Liver (tissue), 9 donors: Measurements from ENCODE around the gene RGS3. TPM values are rescaled to one million over a fixed set of nuclear protein-coding genes. Genes with fewer than 3 reads are reported as not detected.

ENCODE experiments used
- DNase-seq: peaks from one replicate; pipeline ENCODE4 v3.0.0-alpha.2; 2017; ENCODE audit warnings: low spot score
- H3K27ac ChIP-seq, 2 donors: one replicate each; pipeline ENCODE4 v1.7.0; 2013; ENCODE audit warnings: inconsistent platforms in 2 of 2, low read length in 2 of 2, control low read depth in 1 of 2, low read depth in 1 of 2, mild to moderate bottlenecking in 1 of 2
- H3K27me3 ChIP-seq, 4 donors: one replicate each; pipeline versions ENCODE4 v1.6.1 to v1.7.0; 2013; ENCODE audit warnings: low read length in 3 of 4, inconsistent platforms in 1 of 4, mild to moderate bottlenecking in 1 of 4, moderate library complexity in 1 of 4; ENCODE audit not compliant: control insufficient read depth in 4 of 4, insufficient read depth in 4 of 4
- H3K36me3 ChIP-seq, 4 donors: one replicate each; pipeline versions ENCODE4 v1.6.1 to v1.7.0; 2013; ENCODE audit warnings: low read length in 3 of 4, mild to moderate bottlenecking in 3 of 4, low read depth in 1 of 4, moderate library complexity in 1 of 4; ENCODE audit not compliant: control insufficient read depth in 4 of 4, insufficient read depth in 3 of 4
- H3K4me1 ChIP-seq, 4 donors: one replicate each; pipeline versions ENCODE4 v1.6.1 to v1.7.0; 2013; ENCODE audit warnings: low read length in 3 of 4, mild to moderate bottlenecking in 3 of 4, moderate library complexity in 1 of 4; ENCODE audit not compliant: control insufficient read depth in 4 of 4, insufficient read depth in 4 of 4
- H3K4me3 ChIP-seq, 3 donors: one replicate each; pipeline versions ENCODE4 v1.6.1 to v1.7.0; 2013; ENCODE audit warnings: low read length in 3 of 3, control low read depth in 1 of 3, low read depth in 1 of 3, mild to moderate bottlenecking in 1 of 3
- H3K9ac ChIP-seq, 2 donors: one replicate each; pipeline ENCODE4 v1.7.0; 2013; ENCODE audit warnings: low read length in 2 of 2, mild to moderate bottlenecking in 2 of 2, moderate library complexity in 2 of 2, control low read depth in 1 of 2, low read depth in 1 of 2
- H3K9me3 ChIP-seq, 4 donors: one replicate each; pipeline versions ENCODE4 v1.6.1 to v1.7.0; 2013; ENCODE audit warnings: low read length in 3 of 4; ENCODE audit not compliant: control insufficient read depth in 4 of 4
- EGR1 ChIP-seq, 2 donors: IDR thresholded peaks; 2 replicates each; pipeline ENCODE4 v1.6.1; 2016 to 2018; ENCODE audit warnings: antibody characterized with exemption in 2 of 2, low read depth in 2 of 2
- GABPA ChIP-seq, 2 donors: IDR thresholded peaks in 1 of 2; conservative IDR thresholded peaks in 1 of 2; 2 replicates each; pipeline ENCODE4 v1.6.1; 2016; ENCODE audit warnings: antibody characterized with exemption in 2 of 2, mild to moderate bottlenecking in 1 of 2, moderate library complexity in 1 of 2
- HNF4G ChIP-seq: IDR thresholded peaks from 2 replicates; pipeline ENCODE4 v1.6.1; 2016; ENCODE audit warnings: antibody characterized with exemption
- JUND ChIP-seq, 2 donors: IDR thresholded peaks; 2 replicates each; pipeline ENCODE4 v1.6.1; 2016; ENCODE audit warnings: antibody characterized with exemption in 2 of 2
- NR2F2 ChIP-seq: IDR thresholded peaks from 2 replicates; pipeline ENCODE4 v1.6.1; 2016; ENCODE audit warnings: antibody characterized with exemption
- RAD21 ChIP-seq, 2 donors: IDR thresholded peaks; 2 replicates each; pipeline ENCODE4 v1.6.1; 2016; ENCODE audit warnings: antibody characterized with exemption in 2 of 2, mild to moderate bottlenecking in 2 of 2
- RXRA ChIP-seq, 2 donors: IDR thresholded peaks; 2 replicates each; pipeline ENCODE4 v1.6.1; 2017 to 2018; ENCODE audit warnings: antibody characterized with exemption in 2 of 2, mild to moderate bottlenecking in 1 of 2
- SP1 ChIP-seq: IDR thresholded peaks from 2 replicates; pipeline ENCODE4 v1.6.1; 2018; ENCODE audit warnings: antibody characterized with exemption, mild to moderate bottlenecking
- TAF1 ChIP-seq: conservative IDR thresholded peaks from 2 replicates; pipeline ENCODE4 v1.6.1; 2016; ENCODE audit warnings: antibody characterized with exemption, mild to moderate bottlenecking
- YY1 ChIP-seq: IDR thresholded peaks from 2 replicates; pipeline ENCODE4 v1.6.1; 2016; ENCODE audit warnings: antibody characterized with exemption, mild to moderate bottlenecking
- WGBS: extraction: QIAGEN DNeasy Blood & Tissue Kit; methylation state at CpG from one replicate; pipeline ENCODE4 v1.1.7; 2013; 5-methylcytosine and 5-hydroxymethylcytosine counted together
- polyA plus RNA-seq, 2 donors: library from polyadenylated mRNA; stranded (reverse) in 1 of 2; unstranded in 1 of 2; fragments of 200-250 nt in 1 of 2; fragments of >200 nt in 1 of 2; fragmentation: Nextera tagmentation in 1 of 2; extraction: Ambion mirVana in 1 of 2; gene quantifications; one replicate each; pipeline versions ENCODE4 v1.2.1 to v1.2.3, GENCODE V29; 2013 to 2015
- total RNA-seq, 2 donors: library from RNA; depleted of rRNA; stranded (reverse); fragments of >200 nt; gene quantifications; one replicate each; pipeline ENCODE4 v1.2.3, GENCODE V29; 2014
- TF ChIP-seq, protein P1 (sequence below): IDR thresholded peaks from 2 replicates; pipeline ENCODE4 v1.6.1; 2016; ENCODE audit warnings: antibody characterized with exemption
- TF ChIP-seq, protein P2 (sequence below): IDR thresholded peaks from 2 replicates; pipeline ENCODE4 v1.6.1; 2016; ENCODE audit warnings: antibody characterized with exemption
- TF ChIP-seq, protein P3 (sequence below): fragments of 150-350 bp; IDR thresholded peaks from 2 replicates; pipeline ENCODE4 v1.5.1; 2017; ENCODE audit warnings: improper control_type of control experiment, low read depth, low read length; ENCODE audit not compliant: missing input control
- donor health status: healthy.
- donor health status: healthy.
- donor health status: healthy.
- donor health status: healthy.
- donor health status: healthy.

RGS3 gene
- total and polyA plus RNA-seq, 4 donors: 13.0 to 65.0 (median 28.3) TPM

DNA sequence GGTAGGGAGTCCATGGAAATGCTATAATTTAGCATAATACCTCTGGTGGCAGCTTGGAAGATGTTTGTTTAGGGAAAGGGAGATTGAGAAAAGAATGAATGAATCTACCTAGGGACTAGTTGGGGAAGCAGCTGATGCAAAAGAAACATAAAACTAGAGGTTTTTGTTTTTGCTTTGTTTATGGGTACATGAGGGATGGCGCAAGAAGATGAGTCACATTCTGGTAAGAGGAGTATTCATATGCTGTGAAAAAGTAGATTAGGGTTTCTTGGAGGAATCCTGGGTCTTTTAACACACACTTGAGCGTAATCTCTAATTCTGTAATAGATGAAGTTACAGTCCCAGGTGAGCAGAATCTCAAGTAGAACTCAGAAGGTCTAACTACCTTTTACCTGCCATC, 35.9 kb upstream of the RGS3 start:
- H3K4me3 ChIP-seq: no peak overlapping the region
- no peaks in the 10 kb centered on the region for H3K4me1 ChIP-seq
- H3K27me3 ChIP-seq: no peaks in the 10 kb centered on the region
- no peak for DNase-seq
- H3K9ac ChIP-seq: no peak overlapping the region
- H3K27ac ChIP-seq: no peak overlapping the region
- WGBS: 94% methylated on average over 2 of the region's 2 CpGs
- H3K9me3 ChIP-seq: no peaks in the 10 kb centered on the region
- TF ChIP-seq RAD21 (IDR thresholded peaks at IDR 0.05): no peak
- TF ChIP-seq, protein P1, sequence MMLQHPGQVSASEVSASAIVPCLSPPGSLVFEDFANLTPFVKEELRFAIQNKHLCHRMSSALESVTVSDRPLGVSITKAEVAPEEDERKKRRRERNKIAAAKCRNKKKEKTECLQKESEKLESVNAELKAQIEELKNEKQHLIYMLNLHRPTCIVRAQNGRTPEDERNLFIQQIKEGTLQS: no peak
- TF ChIP-seq TAF1: no peak
- no peak for TF ChIP-seq JUND (IDR thresholded peaks at IDR 0.05)
- TF ChIP-seq NR2F2: no peak
- no peak for TF ChIP-seq YY1
- TF ChIP-seq GABPA (IDR thresholded peaks at IDR 0.05 in 1 of 2, conservative IDR thresholded peaks at IDR 0.05 in 1 of 2): no peak
- TF ChIP-seq, protein P2, sequence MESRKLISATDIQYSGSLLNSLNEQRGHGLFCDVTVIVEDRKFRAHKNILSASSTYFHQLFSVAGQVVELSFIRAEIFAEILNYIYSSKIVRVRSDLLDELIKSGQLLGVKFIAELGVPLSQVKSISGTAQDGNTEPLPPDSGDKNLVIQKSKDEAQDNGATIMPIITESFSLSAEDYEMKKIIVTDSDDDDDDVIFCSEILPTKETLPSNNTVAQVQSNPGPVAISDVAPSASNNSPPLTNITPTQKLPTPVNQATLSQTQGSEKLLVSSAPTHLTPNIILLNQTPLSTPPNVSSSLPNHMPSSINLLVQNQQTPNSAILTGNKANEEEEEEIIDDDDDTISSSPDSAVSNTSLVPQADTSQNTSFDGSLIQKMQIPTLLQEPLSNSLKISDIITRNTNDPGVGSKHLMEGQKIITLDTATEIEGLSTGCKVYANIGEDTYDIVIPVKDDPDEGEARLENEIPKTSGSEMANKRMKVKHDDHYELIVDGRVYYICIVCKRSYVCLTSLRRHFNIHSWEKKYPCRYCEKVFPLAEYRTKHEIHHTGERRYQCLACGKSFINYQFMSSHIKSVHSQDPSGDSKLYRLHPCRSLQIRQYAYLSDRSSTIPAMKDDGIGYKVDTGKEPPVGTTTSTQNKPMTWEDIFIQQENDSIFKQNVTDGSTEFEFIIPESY: no peak
- TF ChIP-seq RXRA (IDR thresholded peaks at IDR 0.05): no peak
- no peak for TF ChIP-seq SP1
- no peak for TF ChIP-seq HNF4G
- H3K36me3 ChIP-seq: no peaks in the 10 kb centered on the region

DNA sequence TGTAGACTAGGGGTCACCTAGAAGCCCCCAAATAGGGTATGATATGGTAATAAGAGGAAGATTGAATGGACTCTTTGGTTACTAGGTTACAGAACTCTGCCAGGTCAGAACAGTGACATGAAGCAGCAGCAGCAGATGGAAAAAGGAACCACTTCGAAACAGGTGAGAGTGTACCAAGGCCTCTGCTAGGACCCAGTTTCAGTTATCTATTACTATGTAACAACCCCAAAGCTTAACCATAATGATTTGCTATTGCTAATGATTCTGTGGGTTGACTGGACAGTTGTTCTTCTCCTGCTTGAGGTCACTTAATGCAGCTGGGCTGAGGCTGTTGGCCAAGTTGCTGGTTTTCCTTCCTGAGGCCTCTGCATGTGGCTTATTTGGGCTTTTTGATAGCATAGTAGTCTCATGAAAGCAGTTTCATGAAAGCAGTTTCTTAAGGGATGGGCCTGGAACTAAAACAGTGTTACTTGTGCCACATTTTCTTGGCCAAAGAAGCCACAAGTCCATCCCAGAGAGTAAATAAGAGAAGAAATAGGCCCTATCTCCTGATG, 35.4 kb upstream of the RGS3 start:
- no peak overlapping the region for H3K9ac ChIP-seq
- H3K36me3 ChIP-seq: no peaks in the 10 kb centered on the region
- no peak overlapping the region for H3K4me3 ChIP-seq
- no peak for DNase-seq
- H3K27me3 ChIP-seq: no peaks in the 10 kb centered on the region
- 88% methylated on average over 1 of the region's 1 CpG for WGBS
- no peaks in the 10 kb centered on the region for H3K4me1 ChIP-seq
- H3K27ac ChIP-seq: no peak overlapping the region
- TF ChIP-seq, protein P3, sequence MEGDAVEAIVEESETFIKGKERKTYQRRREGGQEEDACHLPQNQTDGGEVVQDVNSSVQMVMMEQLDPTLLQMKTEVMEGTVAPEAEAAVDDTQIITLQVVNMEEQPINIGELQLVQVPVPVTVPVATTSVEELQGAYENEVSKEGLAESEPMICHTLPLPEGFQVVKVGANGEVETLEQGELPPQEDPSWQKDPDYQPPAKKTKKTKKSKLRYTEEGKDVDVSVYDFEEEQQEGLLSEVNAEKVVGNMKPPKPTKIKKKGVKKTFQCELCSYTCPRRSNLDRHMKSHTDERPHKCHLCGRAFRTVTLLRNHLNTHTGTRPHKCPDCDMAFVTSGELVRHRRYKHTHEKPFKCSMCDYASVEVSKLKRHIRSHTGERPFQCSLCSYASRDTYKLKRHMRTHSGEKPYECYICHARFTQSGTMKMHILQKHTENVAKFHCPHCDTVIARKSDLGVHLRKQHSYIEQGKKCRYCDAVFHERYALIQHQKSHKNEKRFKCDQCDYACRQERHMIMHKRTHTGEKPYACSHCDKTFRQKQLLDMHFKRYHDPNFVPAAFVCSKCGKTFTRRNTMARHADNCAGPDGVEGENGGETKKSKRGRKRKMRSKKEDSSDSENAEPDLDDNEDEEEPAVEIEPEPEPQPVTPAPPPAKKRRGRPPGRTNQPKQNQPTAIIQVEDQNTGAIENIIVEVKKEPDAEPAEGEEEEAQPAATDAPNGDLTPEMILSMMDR: no peak
- no peak for TF ChIP-seq EGR1 (IDR thresholded peaks at IDR 0.05; ENCODE audit: low read depth in 2 of 2)
- TF ChIP-seq, protein P2: no peak
- no peaks in the 10 kb centered on the region for H3K9me3 ChIP-seq
